Suprapubic skin (tissue), 4 donors: Measurements from ENCODE around the gene DDX10. TPM values are rescaled to one million over a fixed set of nuclear protein-coding genes. Genes with fewer than 3 reads are reported as not detected.

ENCODE experiments used
- DNase-seq, 2 donors: peaks; one replicate each; pipeline ENCODE4 v3.0.0-alpha.2; 2019; ENCODE audit warnings: low spot score in 2 of 2
- H3K27ac ChIP-seq: fragments of 200-600 bp; sonication (generic); one replicate; pipeline ENCODE4 v1.5.1; 2019
- H3K27me3 ChIP-seq: fragments of 200-600 bp; sonication (generic); one replicate; pipeline ENCODE4 v1.5.1; 2019
- H3K36me3 ChIP-seq: fragments of 200-600 bp; sonication (generic); one replicate; pipeline ENCODE4 v1.5.1; 2019
- H3K4me1 ChIP-seq: fragments of 200-600 bp; sonication (generic); one replicate; pipeline ENCODE4 v1.5.1; 2019
- H3K4me3 ChIP-seq: fragments of 200-600 bp; sonication (generic); one replicate; pipeline ENCODE4 v1.5.1; 2019; ENCODE audit warnings: mild to moderate bottlenecking
- H3K9me3 ChIP-seq: fragments of 200-600 bp; sonication (generic); one replicate; pipeline ENCODE4 v1.5.1; 2019
- CTCF ChIP-seq, 2 donors: fragments of 200-600 bp in 1 of 2; fragments of 450-650 bp in 1 of 2; sonication (generic) in 1 of 2; IDR thresholded peaks; one replicate each; pipeline ENCODE4 v1.5.1; 2016 to 2019; ENCODE audit warnings: antibody characterized with exemption in 2 of 2, mild to moderate bottlenecking in 1 of 2, moderate library complexity in 1 of 2
- EP300 ChIP-seq: sonication (generic); formaldehyde crosslinking; IDR thresholded peaks from one replicate; pipeline ENCODE4 v1.6.1; 2017; ENCODE audit warnings: antibody characterized with exemption
- POLR2A ChIP-seq, 2 donors: fragments of 450-650 bp; IDR thresholded peaks; one replicate each; pipeline ENCODE4 v1.6.1; 2017; ENCODE audit warnings: antibody characterized with exemption in 2 of 2, mild to moderate bottlenecking in 2 of 2, moderate library complexity in 2 of 2
- POLR2AphosphoS5 ChIP-seq, 3 donors: sonication (generic); formaldehyde crosslinking; IDR thresholded peaks; one replicate each; pipeline ENCODE4 v1.6.1; 2017; ENCODE audit warnings: antibody characterized with exemption in 3 of 3
- WGBS: methylation state at CpG from one replicate; pipeline ENCODE4 v1.1.5; 2018; 5-methylcytosine and 5-hydroxymethylcytosine counted together
- total RNA-seq, 4 donors: library from RNA; depleted of rRNA; stranded (reverse); fragments of >200 nt; gene quantifications; one replicate each; pipeline ENCODE4 v1.1.0, GENCODE V29; 2016

Gene DDX10
- total RNA-seq = 10 to 100 TPM; 21.9 to 30.7 (median 27.2) TPM

DNA sequence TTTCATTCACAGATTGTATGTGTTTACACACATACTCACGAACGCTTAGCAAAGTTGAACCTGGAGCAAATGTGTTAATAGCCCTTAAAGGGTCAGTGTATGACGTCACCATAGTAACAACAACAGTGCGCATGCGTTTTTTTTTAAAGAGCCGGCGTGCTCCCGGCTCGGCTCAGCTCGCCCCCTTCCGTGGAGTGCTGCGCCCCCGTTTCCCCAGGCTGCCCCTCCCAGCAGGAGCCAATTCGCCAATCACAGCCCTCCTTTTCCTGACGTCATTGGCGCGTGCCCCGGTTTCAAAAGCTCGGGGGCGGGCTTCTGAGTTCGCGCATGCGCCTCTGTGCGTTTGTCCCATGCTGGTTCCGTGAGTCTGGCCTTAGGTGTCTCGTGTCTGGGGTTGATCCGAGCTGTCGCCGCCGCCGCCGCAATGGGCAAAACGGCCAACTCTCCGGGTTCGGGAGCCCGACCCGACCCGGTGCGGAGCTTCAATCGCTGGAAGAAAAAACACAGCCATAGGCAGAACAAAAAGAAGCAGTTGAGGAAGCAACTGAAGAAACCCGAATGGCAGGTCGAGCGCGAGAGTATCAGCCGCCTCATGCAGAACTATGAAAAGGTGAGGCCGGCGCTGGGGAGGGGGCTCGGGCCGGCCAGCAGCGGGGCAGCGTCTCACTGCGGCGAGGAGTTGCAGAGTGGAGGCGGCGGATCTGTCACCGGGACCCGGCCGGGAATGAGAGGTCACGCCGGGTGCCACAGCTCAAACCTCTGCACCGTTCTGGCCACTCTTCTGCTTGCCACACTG is at the start of gene DDX10:
Gene DDX10 (plus strand): TSS at position 340 of the 796 bp plus-strand sequence. CDS start 85 bp downstream, at position 425.
- no peaks in the 10 kb centered on the region for H3K9me3 ChIP-seq
- peak within 1 kb of the TSS; percentile 87 for H3K4me3 ChIP-seq
- peak; percentile 99 for DNase-seq
- H3K36me3 ChIP-seq = no peaks in the 10 kb centered on the region
- H3K4me1 ChIP-seq = peaks cover 31% of the 10 kb centered on the region
- H3K27me3 ChIP-seq = no peaks in the 10 kb centered on the region
- 0% methylated on average over 61 of the region's 61 CpGs for WGBS
- TF ChIP-seq EP300 (no peak), POLR2AphosphoS5 (IDR thresholded peaks at IDR 0.05) (peak in 2 of 3 donors; percentile 31 to 39)
- peak within 1 kb of the TSS; percentile 56 for H3K27ac ChIP-seq

GRCh38 chr11:108616549-108616948 is 48.3 kb upstream of the DDX10 start:
- WGBS = 46% methylated on average over 3 of the region's 3 CpGs
- no peaks in the 10 kb centered on the region for H3K36me3 ChIP-seq
- H3K27me3 ChIP-seq = no peaks in the 10 kb centered on the region
- H3K4me3 ChIP-seq = no peak overlapping the region
- H3K4me1 ChIP-seq = peaks cover 16% of the 10 kb centered on the region
- DNase-seq = no peak
- peak overlapping the region; percentile 56 for H3K27ac ChIP-seq
- H3K9me3 ChIP-seq = no peaks in the 10 kb centered on the region
- TF ChIP-seq EP300 (no peak), CTCF (IDR thresholded peaks at IDR 0.05) (no peak), POLR2AphosphoS5 (IDR thresholded peaks at IDR 0.05) (no peak), POLR2A (IDR thresholded peaks at IDR 0.05) (no peak)

- H3K27ac ChIP-seq = peak overlapping the region; percentile 36
- TF ChIP-seq CTCF (IDR thresholded peaks at IDR 0.05) = no peak
- TF ChIP-seq EP300 = no peak
- no peak for TF ChIP-seq POLR2A (IDR thresholded peaks at IDR 0.05)
- TF ChIP-seq POLR2AphosphoS5 (IDR thresholded peaks at IDR 0.05) = no peak
- H3K27me3 ChIP-seq = no peaks in the 10 kb centered on the region
- 57% methylated on average over 4 of the region's 4 CpGs for WGBS
- DNase-seq = no peak
- H3K4me3 ChIP-seq = no peak overlapping the region
- no peaks in the 10 kb centered on the region for H3K36me3 ChIP-seq
- H3K4me1 ChIP-seq = peaks cover 18% of the 10 kb centered on the region
- no peaks in the 10 kb centered on the region for H3K9me3 ChIP-seq
These were observed 47.8 kb upstream of the DDX10 start for GRCh38 chr11:108617055-108617454.

DNA sequence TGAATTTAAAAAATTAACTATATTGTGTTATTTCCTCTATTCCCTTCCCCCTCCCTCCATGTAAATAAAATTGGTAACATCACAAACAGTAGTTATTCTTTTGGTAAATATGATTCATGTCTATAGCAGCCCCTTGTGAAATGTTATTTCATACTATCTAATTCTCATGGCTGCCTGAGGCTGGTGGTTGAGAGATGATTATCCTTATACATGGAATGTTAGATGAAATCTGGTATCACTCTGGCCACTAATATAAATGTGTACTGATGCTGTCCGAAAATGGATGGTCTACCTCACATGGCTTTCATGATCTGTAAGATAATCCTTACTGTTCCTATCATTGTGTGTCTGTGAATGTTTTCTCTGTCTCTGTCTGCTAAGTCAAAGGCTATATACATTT is 46.3 kb upstream of the DDX10 start:
- no peaks in the 10 kb centered on the region for H3K9me3 ChIP-seq
- TF ChIP-seq POLR2AphosphoS5 (IDR thresholded peaks at IDR 0.05) (no peak), CTCF (IDR thresholded peaks at IDR 0.05) (no peak), EP300 (no peak), POLR2A (IDR thresholded peaks at IDR 0.05) (no peak)
- peaks cover 16% of the 10 kb centered on the region for H3K4me1 ChIP-seq
- H3K4me3 ChIP-seq = no peak overlapping the region
- no peak overlapping the region for H3K27ac ChIP-seq
- no peaks in the 10 kb centered on the region for H3K27me3 ChIP-seq
- WGBS = 82% methylated on average over 1 of the region's 1 CpG
- DNase-seq = no peak
- H3K36me3 ChIP-seq = no peaks in the 10 kb centered on the region

GRCh38 chr11:108620958-108621772 is 43.7 kb upstream of the DDX10 start:
- H3K27ac ChIP-seq = no peak overlapping the region
- peaks cover 25% of the 10 kb centered on the region for H3K4me1 ChIP-seq
- TF ChIP-seq POLR2A (IDR thresholded peaks at IDR 0.05) (no peak), CTCF (IDR thresholded peaks at IDR 0.05) (no peak), POLR2AphosphoS5 (IDR thresholded peaks at IDR 0.05) (no peak), EP300 (no peak)
- 60% methylated on average over 2 of the region's 2 CpGs for whole genome bisulfite sequencing
- H3K36me3 ChIP-seq = no peaks in the 10 kb centered on the region
- H3K27me3 ChIP-seq = no peaks in the 10 kb centered on the region
- H3K4me3 ChIP-seq = no peak overlapping the region
- H3K9me3 ChIP-seq = no peaks in the 10 kb centered on the region
- DNase-seq = no peak
